ENCODE measurements around the gene BZW2. TPM values are rescaled to one million over a fixed set of nuclear protein-coding genes. Genes with fewer than 3 reads are reported as not detected.

BZW2 gene
- total and polyA plus RNA-seq, 9 donors: 17.2 to 41.0 (median 22.5) TPM

GRCh38 chr7:16755397-16755796 is 109.4 kb downstream of the BZW2 start:
- Histone ChIP-seq H3K36me3 (no peaks in the 10 kb centered on the region), H3K27me3 (no peaks in the 10 kb centered on the region), H3K27ac (no peak overlapping the region), H3K9me3 (no peaks in the 10 kb centered on the region), H3K4me3 (no peak overlapping the region), H3K4me1 (ENCODE audit: insufficient read depth) (peaks cover 4% of the 10 kb centered on the region)
- TF ChIP-seq POLR2A (IDR thresholded peaks at IDR 0.05) (no peak), CTCF (IDR thresholded peaks at IDR 0.05) (no peak), EP300 (IDR thresholded peaks at IDR 0.05) (no peak)
- DNase-seq: no peak
- intact Hi-C loops (cut with DNase I): no loop called here

Other genes with a start within 250 kb of the BZW2 start
- 1 to 10 TPM; 2.9 to 5.2 (median 3.7) TPM for gene CRPPA, start 224.6 kb upstream of the BZW2 start, total RNA-seq
- gene CRPPA, start 224.6 kb upstream of the BZW2 start, polyA plus RNA-seq: 1 to 10 TPM in 1 of 2 donors, under 1 TPM in 1; 0.68 to 1.7 TPM
- gene SOSTDC1, start 180.4 kb upstream of the BZW2 start, total RNA-seq: 10 to 100 TPM in 1 of 7 donors, 1 to 10 TPM in 1, under 1 TPM in 4, not detected in 1; 0.33 to 10.3 (median 0.81) TPM
- under 1 TPM; 0.12 to 0.58 TPM for gene SOSTDC1, start 180.4 kb upstream of the BZW2 start, polyA plus RNA-seq
- not detected for gene LRRC72, start 119.4 kb upstream of the BZW2 start, total RNA-seq
- gene LRRC72, start 119.4 kb upstream of the BZW2 start, polyA plus RNA-seq: not detected
- 10 to 100 TPM in 6 of 7 donors, 1 to 10 TPM in 1; 9.9 to 26.2 (median 21.7) TPM for gene ANKMY2, start 427 bp upstream of the BZW2 start, total RNA-seq
- gene ANKMY2, start 427 bp upstream of the BZW2 start, polyA plus RNA-seq: 10 to 100 TPM; 14.7 to 26.5 TPM
- gene TSPAN13, start 107.6 kb downstream of the BZW2 start, total RNA-seq: 10 to 100 TPM in 1 of 7 donors, 1 to 10 TPM in 5, under 1 TPM in 1; 0.72 to 23.4 (median 3.7) TPM
- 1 to 10 TPM; 4.2 to 8.1 TPM for gene TSPAN13, start 107.6 kb downstream of the BZW2 start, polyA plus RNA-seq
- gene AGR2, start 158.8 kb downstream of the BZW2 start, total RNA-seq: 10 to 100 TPM in 1 of 7 donors, 1 to 10 TPM in 4, not detected in 2; 1.3 to 64.3 (median 4.6) TPM
- under 1 TPM in 1 of 2 donors, not detected in 1; 0.07 TPM for gene AGR2, start 158.8 kb downstream of the BZW2 start, polyA plus RNA-seq
- 10 to 100 TPM in 1 of 7 donors, 1 to 10 TPM in 4, not detected in 2; 2.0 to 57.2 (median 2.5) TPM for gene AGR3, start 235.8 kb downstream of the BZW2 start, total RNA-seq
- gene AGR3, start 235.8 kb downstream of the BZW2 start, polyA plus RNA-seq: under 1 TPM in 1 of 2 donors, not detected in 1; 0.12 TPM